ENCODE data around the gene XKR7.

XKR7 gene

DNA sequence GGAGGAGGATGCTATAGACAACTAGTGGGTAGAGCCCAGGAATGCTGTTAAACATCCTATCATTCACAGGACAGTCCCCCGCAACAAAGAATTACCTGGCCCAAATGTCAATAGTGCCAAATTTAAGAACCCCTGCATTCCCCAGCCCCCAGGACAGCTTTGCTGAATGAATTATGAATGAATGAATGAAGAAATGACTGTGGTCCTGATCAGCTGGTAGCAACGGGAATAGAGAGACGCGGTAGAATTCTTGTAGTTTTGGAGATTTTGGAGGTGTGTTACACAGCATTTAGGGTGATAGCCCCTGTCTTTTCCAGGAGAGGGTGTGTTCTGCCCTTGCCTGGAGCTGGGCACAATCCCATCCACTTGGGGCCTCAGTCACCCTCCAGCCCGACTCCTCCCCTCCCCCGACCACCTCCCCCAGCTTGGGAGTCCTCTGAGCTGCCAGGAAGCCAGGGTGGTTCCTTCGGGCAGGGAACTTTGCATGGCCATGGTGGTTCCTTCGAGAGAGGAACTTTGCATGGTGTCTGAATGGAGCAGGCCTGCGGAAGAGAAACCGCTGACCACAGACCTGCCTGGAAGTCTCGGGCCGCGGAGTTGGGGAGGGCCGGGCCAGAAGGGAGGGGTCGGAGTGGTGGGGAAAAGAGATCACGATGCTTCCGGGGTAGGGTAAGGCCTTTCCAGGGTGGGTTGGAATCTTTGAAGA, 83.1 kb downstream of the XKR7 start:
- no peak for DNase-seq

DNA sequence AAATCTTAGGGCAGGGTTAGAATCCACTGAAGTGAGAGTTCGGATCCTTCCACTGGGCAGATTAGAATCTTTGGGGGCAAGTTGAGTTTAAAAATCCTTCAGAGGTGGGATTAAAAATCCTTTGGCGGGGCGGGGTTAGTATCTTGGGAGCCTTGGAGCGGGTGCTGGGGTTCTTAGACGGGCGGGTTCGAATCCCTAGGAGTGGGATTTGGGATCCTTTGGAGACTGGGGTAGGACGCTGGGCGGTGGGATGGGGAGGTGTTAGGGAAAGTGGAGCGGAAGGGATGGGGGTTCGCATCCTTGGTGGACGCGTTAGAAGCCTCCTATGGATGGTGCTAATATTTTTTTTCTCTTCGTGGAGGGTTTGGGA, 83.8 kb downstream of the XKR7 start:
- no peak for DNase-seq

DNA sequence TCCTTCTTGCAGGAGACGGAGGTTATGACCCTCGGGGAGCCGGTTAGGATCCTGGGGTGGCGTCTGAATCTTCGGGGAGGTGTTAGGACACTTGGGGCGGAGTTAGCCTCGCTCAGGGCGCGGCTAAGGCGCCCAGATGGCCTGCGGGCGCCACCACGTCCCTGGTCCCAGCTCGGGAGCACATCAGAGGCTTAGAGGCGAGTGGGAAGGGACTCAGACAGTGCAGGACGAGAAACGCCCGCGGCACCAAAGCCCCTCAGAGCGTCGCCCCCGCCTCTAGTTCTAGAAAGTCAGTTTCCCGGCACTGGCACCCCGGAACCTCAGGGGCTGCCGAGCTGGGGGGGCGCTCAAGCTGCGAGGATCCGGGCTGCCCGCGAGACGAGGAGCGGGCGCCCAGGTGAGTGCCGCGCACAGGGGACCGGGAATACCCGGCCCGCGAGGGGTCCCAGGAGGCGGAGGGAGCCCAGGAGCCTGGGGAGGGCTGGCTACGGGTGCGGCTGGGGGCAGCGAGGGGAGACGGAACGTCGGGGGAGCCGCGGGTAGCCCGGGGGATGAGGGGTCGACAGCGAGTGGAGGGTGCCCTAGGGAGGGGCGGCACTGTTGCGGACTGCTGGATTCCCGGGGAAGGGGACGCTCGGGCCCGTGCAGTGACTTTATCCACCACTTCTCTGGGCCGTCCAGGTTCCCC, 84.3 kb downstream of the XKR7 start, which contains the start of gene HCK:
Gene HCK (plus strand): TSS at position 153 of the 688 bp plus-strand sequence.
- no peak for DNase-seq

DNA sequence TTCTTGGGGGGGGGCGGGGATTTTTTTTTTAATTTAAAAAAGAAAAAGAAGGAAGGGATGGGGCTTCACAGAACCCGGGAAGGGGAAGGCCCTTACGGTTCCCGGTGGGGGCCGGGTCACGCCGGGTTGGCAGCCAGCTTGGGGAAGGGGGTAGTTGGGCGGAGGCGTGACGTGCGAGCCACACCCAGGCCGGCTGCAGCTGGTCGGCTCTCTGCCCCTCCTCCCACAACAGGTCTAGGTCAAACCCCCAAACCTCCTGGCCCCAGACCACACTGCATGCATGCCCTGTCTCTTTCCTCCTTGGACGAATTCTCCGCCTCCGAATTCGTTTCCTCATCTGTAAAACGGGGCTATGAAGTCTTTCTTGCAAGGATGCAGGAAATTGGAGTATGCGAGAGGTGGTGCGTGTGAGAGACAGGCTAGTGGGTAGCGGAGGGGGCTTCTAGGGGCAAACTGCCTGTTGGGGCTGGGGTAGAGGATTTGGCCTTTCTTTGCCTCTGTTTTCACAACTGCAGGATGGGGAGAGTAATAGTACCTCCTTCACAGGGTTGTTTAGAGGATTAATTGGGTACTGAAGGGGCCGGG, 84.9 kb downstream of the XKR7 start:
- DNase-seq: no peak
